ENCODE data around the gene EHBP1L1.

DNA sequence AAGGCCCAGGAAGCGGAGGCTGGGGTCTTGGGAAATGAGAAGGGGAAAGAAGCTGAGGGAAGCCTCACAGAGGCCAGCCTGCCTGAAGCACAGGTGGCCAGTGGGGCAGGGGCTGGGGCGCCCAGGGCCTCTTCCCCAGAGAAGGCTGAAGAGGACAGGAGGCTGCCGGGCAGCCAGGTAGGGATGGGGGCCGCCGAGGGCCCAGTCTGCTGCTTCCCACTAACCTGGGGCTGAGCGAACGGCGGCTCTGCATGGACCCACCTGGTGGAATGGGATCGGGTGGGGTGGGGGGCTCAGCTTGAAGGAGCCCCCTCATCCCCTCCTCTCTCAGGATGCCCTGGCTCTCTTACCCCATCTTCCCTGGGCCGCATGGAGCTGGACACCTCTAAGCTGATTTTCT, 7.7 kb downstream of the EHBP1L1 start:
- no peak for TF ChIP-seq ZNF174 (tag by site-specific recombination; IDR thresholded peaks at IDR 0.05)
- TF ChIP-seq, protein P1, sequence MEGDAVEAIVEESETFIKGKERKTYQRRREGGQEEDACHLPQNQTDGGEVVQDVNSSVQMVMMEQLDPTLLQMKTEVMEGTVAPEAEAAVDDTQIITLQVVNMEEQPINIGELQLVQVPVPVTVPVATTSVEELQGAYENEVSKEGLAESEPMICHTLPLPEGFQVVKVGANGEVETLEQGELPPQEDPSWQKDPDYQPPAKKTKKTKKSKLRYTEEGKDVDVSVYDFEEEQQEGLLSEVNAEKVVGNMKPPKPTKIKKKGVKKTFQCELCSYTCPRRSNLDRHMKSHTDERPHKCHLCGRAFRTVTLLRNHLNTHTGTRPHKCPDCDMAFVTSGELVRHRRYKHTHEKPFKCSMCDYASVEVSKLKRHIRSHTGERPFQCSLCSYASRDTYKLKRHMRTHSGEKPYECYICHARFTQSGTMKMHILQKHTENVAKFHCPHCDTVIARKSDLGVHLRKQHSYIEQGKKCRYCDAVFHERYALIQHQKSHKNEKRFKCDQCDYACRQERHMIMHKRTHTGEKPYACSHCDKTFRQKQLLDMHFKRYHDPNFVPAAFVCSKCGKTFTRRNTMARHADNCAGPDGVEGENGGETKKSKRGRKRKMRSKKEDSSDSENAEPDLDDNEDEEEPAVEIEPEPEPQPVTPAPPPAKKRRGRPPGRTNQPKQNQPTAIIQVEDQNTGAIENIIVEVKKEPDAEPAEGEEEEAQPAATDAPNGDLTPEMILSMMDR (tag by site-specific recombination; IDR thresholded peaks at IDR 0.05) = no peak
